ENCODE measurements around the gene TRIP13. TPM values are rescaled to one million over a fixed set of nuclear protein-coding genes. Genes with fewer than 3 reads are reported as not detected.
A peak's percentile ranks its signal among the peaks of the same experiment; 100 is the strongest.

The TRIP13 gene
- total and polyA plus RNA-seq, 4 donors: 2.7 to 6.2 (median 3.2) TPM

- no peak for TF ChIP-seq CTCF (IDR thresholded peaks at IDR 0.05; ENCODE audit: control extremely low read depth, extremely low read depth)
- H3K9ac ChIP-seq (ENCODE audit: insufficient read depth in 1 of 2, low read length in 2 of 2): no peak overlapping the region
- H3K27me3 ChIP-seq (ENCODE audit: control insufficient read depth in 3 of 3, insufficient read depth in 3 of 3, low read length in 2 of 3): peaks cover 0 to 5% (median 0%) of the 10 kb centered on the region in 3 donors
- H3K4me1 ChIP-seq (ENCODE audit: control insufficient read depth in 5 of 5, insufficient read depth in 5 of 5, low read length in 5 of 5): peaks cover 0 to 6% (median 2%) of the 10 kb centered on the region in 5 donors
- no peak overlapping the region for H3K27ac ChIP-seq (ENCODE audit: low read depth in 1 of 2, low read length in 1 of 2)
- H3K36me3 ChIP-seq (ENCODE audit: control insufficient read depth in 4 of 4, insufficient read depth in 4 of 4, low read length in 4 of 4): no peaks in the 10 kb centered on the region
- no peak overlapping the region for H3K4me3 ChIP-seq
- 90 to 95% methylated on average over 16 to 17 of the region's 17 CpGs for WGBS, 2 donors
- DNase-seq (no peak), ATAC-seq (ENCODE audit: insufficient read depth, low FRiP score) (no peak)
- no peaks in the 10 kb centered on the region for H3K9me3 ChIP-seq (ENCODE audit: control insufficient read depth in 4 of 4, insufficient read depth in 3 of 4, low read length in 3 of 4)
Observed at GRCh38 chr5:922436-923280, 30.0 kb downstream of the TRIP13 start.

- H3K4me1 ChIP-seq (ENCODE audit: control insufficient read depth in 5 of 5, insufficient read depth in 5 of 5, low read length in 5 of 5): peaks cover 0 to 6% (median 2%) of the 10 kb centered on the region in 5 donors
- no peak overlapping the region for H3K4me3 ChIP-seq
- DNase-seq (peak; percentile 78 to 80 (median 79)), ATAC-seq (ENCODE audit: insufficient read depth, low FRiP score) (peak; percentile 79)
- 18 to 21% methylated on average over 15 to 17 of the region's 17 CpGs for WGBS, 2 donors
- no peaks in the 10 kb centered on the region for H3K9me3 ChIP-seq (ENCODE audit: control insufficient read depth in 4 of 4, insufficient read depth in 3 of 4, low read length in 3 of 4)
- H3K9ac ChIP-seq (ENCODE audit: insufficient read depth in 1 of 2, low read length in 2 of 2): no peak overlapping the region
- H3K36me3 ChIP-seq (ENCODE audit: control insufficient read depth in 4 of 4, insufficient read depth in 4 of 4, low read length in 4 of 4): no peaks in the 10 kb centered on the region
- H3K27me3 ChIP-seq (ENCODE audit: control insufficient read depth in 3 of 3, insufficient read depth in 3 of 3, low read length in 2 of 3): peaks cover 0 to 5% (median 0%) of the 10 kb centered on the region in 3 donors
- TF ChIP-seq CTCF (IDR thresholded peaks at IDR 0.05; ENCODE audit: control extremely low read depth, extremely low read depth): peak; percentile 83
- no peak overlapping the region for H3K27ac ChIP-seq (ENCODE audit: low read depth in 1 of 2, low read length in 1 of 2)
Observed at GRCh38 chr5:923281-923873, 30.7 kb downstream of the TRIP13 start.

- Histone ChIP-seq H3K4me3 (no peak overlapping the region), H3K27ac (ENCODE audit: low read depth in 1 of 2, low read length in 1 of 2) (peak overlapping the region in 1 of 2 donors; percentile 3), H3K27me3 (ENCODE audit: control insufficient read depth in 3 of 3, insufficient read depth in 3 of 3, low read length in 2 of 3) (peaks cover 0 to 5% (median 0%) of the 10 kb centered on the region in 3 donors), H3K4me1 (ENCODE audit: control insufficient read depth in 5 of 5, insufficient read depth in 5 of 5, low read length in 5 of 5) (peaks cover 0 to 6% (median 2%) of the 10 kb centered on the region in 5 donors), H3K36me3 (ENCODE audit: control insufficient read depth in 4 of 4, insufficient read depth in 4 of 4, low read length in 4 of 4) (no peaks in the 10 kb centered on the region), H3K9ac (ENCODE audit: insufficient read depth in 1 of 2, low read length in 2 of 2) (no peak overlapping the region), H3K9me3 (ENCODE audit: control insufficient read depth in 4 of 4, insufficient read depth in 3 of 4, low read length in 3 of 4) (no peaks in the 10 kb centered on the region)
- DNase-seq: peak; percentile 58 to 64 (median 61)
- 6 to 7% methylated on average over 65 of the region's 65 CpGs for WGBS, 2 donors
- peak; percentile 45 for ATAC-seq (ENCODE audit: insufficient read depth, low FRiP score)
- TF ChIP-seq CTCF (IDR thresholded peaks at IDR 0.05; ENCODE audit: control extremely low read depth, extremely low read depth): no peak
Observed at GRCh38 chr5:926417-927171, 33.9 kb downstream of the TRIP13 start.
